Gastroesophageal sphincter (tissue), 4 donors: ENCODE measurements around the gene HS3ST5. TPM values are rescaled to one million over a fixed set of nuclear protein-coding genes. Genes with fewer than 3 reads are reported as not detected.

Source experiments
- ATAC-seq: fragments of 150-250 bp; one replicate; pipeline ENCODE4 v1.9.1; 2016; ENCODE audit warnings: mild to moderate bottlenecking, moderate library complexity
- H3K27ac ChIP-seq, 4 donors: fragments of 200-600 bp; sonication (generic) in 3 of 4; 1 replicate in 3 of 4; 2 replicates in 1 of 4; pipeline ENCODE4 v1.5.1; 2016 to 2019
- H3K27me3 ChIP-seq: fragments of 200-600 bp; sonication (generic); one replicate; pipeline ENCODE4 v1.5.1; 2019
- H3K36me3 ChIP-seq, 2 donors: fragments of 200-600 bp; sonication (generic); one replicate each; pipeline ENCODE4 v1.5.1; 2019; ENCODE audit warnings: control low read depth in 1 of 2
- H3K4me1 ChIP-seq, 3 donors: fragments of 200-600 bp; sonication (generic); 1 replicate in 2 of 3; 2 replicates in 1 of 3; pipeline ENCODE4 v1.5.1; 2016 to 2019; ENCODE audit warnings: control low read depth in 2 of 3
- H3K4me3 ChIP-seq, 2 donors: fragments of 200-600 bp; sonication (generic); one replicate each; pipeline ENCODE4 v1.5.1; 2019; ENCODE audit warnings: mild to moderate bottlenecking in 1 of 2, moderate library complexity in 1 of 2
- H3K9me3 ChIP-seq, 3 donors: fragments of 200-600 bp; sonication (generic); one replicate each; pipeline ENCODE4 v1.5.1; 2017 to 2019; ENCODE audit warnings: control low read depth in 2 of 3
- CTCF ChIP-seq, 4 experiments: fragments of 200-600 bp in 2 of 4; fragments of 450-650 bp in 2 of 4; sonication (generic) in 1 of 4; IDR thresholded peaks; one replicate each; pipeline ENCODE4 v1.5.1; 2017 to 2019; ENCODE audit warnings: antibody characterized with exemption in 4 of 4, mild to moderate bottlenecking in 2 of 4, moderate library complexity in 2 of 4
- EP300 ChIP-seq: sonication (generic); formaldehyde crosslinking; IDR thresholded peaks from one replicate; pipeline ENCODE4 v1.6.1; 2017; ENCODE audit warnings: antibody characterized with exemption, mild to moderate bottlenecking
- POLR2A ChIP-seq, 2 donors: fragments of 450-650 bp; IDR thresholded peaks; one replicate each; pipeline ENCODE4 v1.6.1; 2017; ENCODE audit warnings: antibody characterized with exemption in 2 of 2, mild to moderate bottlenecking in 2 of 2, moderate library complexity in 1 of 2
- POLR2AphosphoS5 ChIP-seq: sonication (generic); formaldehyde crosslinking; IDR thresholded peaks from one replicate; pipeline ENCODE4 v1.6.1; 2017; ENCODE audit warnings: antibody characterized with exemption
- WGBS, 2 donors: methylation state at CpG; one replicate each; pipeline ENCODE4 v1.1.5; 2018; ENCODE audit warnings: low coverage in 1 of 2; 5-methylcytosine and 5-hydroxymethylcytosine counted together
- total RNA-seq, 4 donors: library from RNA; depleted of rRNA; stranded (reverse); fragments of >200 nt; gene quantifications; one replicate each; pipeline ENCODE4 v1.1.0, GENCODE V29; 2016

Gene HS3ST5
- total RNA-seq, 4 donors from 2014 or later: 0.13 TPM; not detected in 3

GRCh38 chr6:114301596-114302219 is 41.1 kb downstream of the HS3ST5 start:
- no peak overlapping the region for H3K27ac ChIP-seq
- no peaks in the 10 kb centered on the region for H3K27me3 ChIP-seq
- no peaks in the 10 kb centered on the region for H3K4me1 ChIP-seq
- 67 to 82% methylated on average over 2 of the region's 2 CpGs for WGBS, 2 donors
- H3K36me3 ChIP-seq: no peaks in the 10 kb centered on the region
- TF ChIP-seq EP300: no peak
- no peak for TF ChIP-seq CTCF (IDR thresholded peaks at IDR 0.05)
- TF ChIP-seq POLR2A (IDR thresholded peaks at IDR 0.05): no peak
- no peak for TF ChIP-seq POLR2AphosphoS5
- ATAC-seq: no peak
- H3K4me3 ChIP-seq: no peak overlapping the region
- no peaks in the 10 kb centered on the region for H3K9me3 ChIP-seq

GRCh38 chr6:114297135-114297534 is 45.7 kb downstream of the HS3ST5 start:
- Histone ChIP-seq H3K9me3 (no peaks in the 10 kb centered on the region), H3K27ac (no peak overlapping the region), H3K4me3 (no peak overlapping the region), H3K4me1 (no peaks in the 10 kb centered on the region), H3K27me3 (no peaks in the 10 kb centered on the region), H3K36me3 (no peaks in the 10 kb centered on the region)
- ATAC-seq: no peak
- TF ChIP-seq POLR2A (IDR thresholded peaks at IDR 0.05): no peak
- WGBS, 2 donors: 85 to 87% methylated on average over 5 to 6 of the region's 6 CpGs

GRCh38 chr6:114292431-114292830 is 50.4 kb downstream of the HS3ST5 start:
- Histone ChIP-seq H3K4me3 (no peak overlapping the region), H3K27ac (no peak overlapping the region), H3K36me3 (no peaks in the 10 kb centered on the region), H3K27me3 (no peaks in the 10 kb centered on the region), H3K9me3 (no peaks in the 10 kb centered on the region), H3K4me1 (no peaks in the 10 kb centered on the region)
- no peak for TF ChIP-seq CTCF (IDR thresholded peaks at IDR 0.05)
- no peak for TF ChIP-seq EP300
- TF ChIP-seq POLR2AphosphoS5: no peak
- no peak for TF ChIP-seq POLR2A (IDR thresholded peaks at IDR 0.05)
- no peak for ATAC-seq
- 77 to 100% methylated on average over 1 of the region's 1 CpG for WGBS, 2 donors

- WGBS, 2 donors: 64 to 73% methylated on average over 2 of the region's 2 CpGs
- H3K27me3 ChIP-seq: no peaks in the 10 kb centered on the region
- no peak overlapping the region for H3K27ac ChIP-seq
- ATAC-seq: no peak
- H3K9me3 ChIP-seq: no peaks in the 10 kb centered on the region
- no peaks in the 10 kb centered on the region for H3K36me3 ChIP-seq
- no peak for TF ChIP-seq POLR2AphosphoS5
- no peak for TF ChIP-seq POLR2A (IDR thresholded peaks at IDR 0.05)
- no peak for TF ChIP-seq CTCF (IDR thresholded peaks at IDR 0.05)
- TF ChIP-seq EP300: no peak
- no peak overlapping the region for H3K4me3 ChIP-seq
- no peaks in the 10 kb centered on the region for H3K4me1 ChIP-seq
Observed at GRCh38 chr6:114291428-114291827, 51.4 kb downstream of the HS3ST5 start.

GRCh38 chr6:114290864-114291263 is 52.0 kb downstream of the HS3ST5 start:
- no peak overlapping the region for H3K27ac ChIP-seq
- 80 to 91% methylated on average over 1 to 3 of the region's 3 CpGs for WGBS, 2 donors
- no peaks in the 10 kb centered on the region for H3K4me1 ChIP-seq
- H3K4me3 ChIP-seq: no peak overlapping the region
- ATAC-seq: no peak
- H3K36me3 ChIP-seq: no peaks in the 10 kb centered on the region
- no peaks in the 10 kb centered on the region for H3K9me3 ChIP-seq
- no peaks in the 10 kb centered on the region for H3K27me3 ChIP-seq
- TF ChIP-seq EP300: no peak

- Histone ChIP-seq H3K27me3 (no peaks in the 10 kb centered on the region), H3K4me1 (no peaks in the 10 kb centered on the region), H3K27ac (no peak overlapping the region), H3K4me3 (no peak overlapping the region), H3K36me3 (no peaks in the 10 kb centered on the region), H3K9me3 (no peaks in the 10 kb centered on the region)
- TF ChIP-seq POLR2AphosphoS5 (no peak), CTCF (IDR thresholded peaks at IDR 0.05) (no peak), POLR2A (IDR thresholded peaks at IDR 0.05) (no peak), EP300 (no peak)
- WGBS, 2 donors: 55 to 63% methylated on average over 3 of the region's 3 CpGs
- ATAC-seq: no peak
Observed at GRCh38 chr6:114288701-114289495, 53.9 kb downstream of the HS3ST5 start.
